Measurements from ENCODE around the gene MKKS. TPM values are rescaled to one million over a fixed set of nuclear protein-coding genes. Genes with fewer than 3 reads are reported as not detected.

MKKS gene
- total and polyA plus RNA-seq, 9 of the 15 experiments (the other 6 are each of a cell fraction or from before 2014, with no cell fraction given) = 6.8 to 26.8 (median 12.0) TPM

DNA sequence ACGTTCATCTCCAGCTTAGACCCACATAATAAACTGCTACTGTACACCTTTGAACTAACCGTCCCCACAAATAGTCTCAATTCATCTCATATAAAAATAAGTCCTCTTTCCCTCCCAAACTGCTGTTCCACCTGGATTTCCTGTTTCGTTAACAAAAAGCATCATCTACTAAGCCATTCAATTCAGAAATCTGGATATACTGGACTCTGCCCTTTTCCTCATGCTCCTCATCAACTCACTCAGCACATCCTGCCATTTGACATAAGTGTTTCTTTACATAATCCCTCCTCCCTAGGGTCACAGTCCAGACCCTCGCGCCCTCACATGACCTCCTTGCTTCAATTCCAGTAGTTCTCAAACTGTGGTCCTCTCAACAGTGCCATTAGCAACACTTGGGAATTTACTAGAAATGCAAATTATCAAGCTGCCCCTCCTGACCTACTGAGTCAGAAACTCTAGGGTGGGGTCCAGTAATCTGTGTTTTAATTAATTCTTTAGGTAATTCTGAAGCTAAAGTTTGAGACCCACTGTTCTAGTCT, 4.5 kb downstream of the MKKS start:
- DNase-seq (ENCODE audit: extremely low read depth in 1 of 4, low spot score in 3 of 4) (no peak), FAIRE-seq (no peak), ATAC-seq (no peak)
- Histone ChIP-seq H3K79me2 (ENCODE audit: control insufficient read depth, insufficient read depth, low read length) (peaks cover 91% of the 10 kb centered on the region), H3K4me1 (replicated peaks in 1 of 2; ENCODE audit: control insufficient read depth in 2 of 2, insufficient read depth in 2 of 2, low read length in 2 of 2) (peaks cover 8 to 14% of the 10 kb centered on the region in 2 experiments; a peak in 4 of 5 replicates), H3K27me3 (ENCODE audit: control insufficient read depth in 2 of 2, insufficient read depth in 2 of 2, low read length in 2 of 2) (no peaks in the 10 kb centered on the region), H3K9ac (ENCODE audit: insufficient read depth in 1 of 2, low read depth in 2 of 2, low read length in 2 of 2) (no peak overlapping the region), H3K9me1 (ENCODE audit: control insufficient read depth, insufficient read depth, low read length) (no peaks in the 10 kb centered on the region), H3K27ac (ENCODE audit: extremely low read depth, low read depth, low read length) (no peak overlapping the region), H4K20me1 (replicated peaks; ENCODE audit: control insufficient read depth, insufficient read depth, low read length) (no peaks in the 10 kb centered on the region), H2AFZ (ENCODE audit: low read depth, low read length) (no peak overlapping the region), H3K4me2 (ENCODE audit: insufficient read depth, low read length) (no peak overlapping the region), H3K36me3 (ENCODE audit: control insufficient read depth, insufficient read depth, low read length) (peaks cover 22% of the 10 kb centered on the region; the same call in 2 of the 3 replicates), H3K9me3 (replicated peaks; ENCODE audit: control insufficient read depth, insufficient read depth, low read depth, low read length) (no peaks in the 10 kb centered on the region), H3K4me3 (no peak overlapping the region)
- BruUV-seq (replicated peaks) = no TSS peak
- ChIA-PET CTCF (ENCODE audit: low intra/inter-chr PET ratio) (no interaction called here), POLR2A (no interaction called here)
- in situ Hi-C loops (cut with MboI) = no loop called here
- 85% methylated on average over 5 of the region's 5 CpGs for WGBS (ENCODE audit: insufficient coverage, low coverage, missing lambda C conversion rate)
- intact Hi-C loops (cut with micrococcal nuclease) = loop anchor here (5.0 kb wide), 2 partner anchors 112 to 812 kb away; no protein-coding TSS in a partner anchor
- TF ChIP-seq ZNF699 (CRISPR knock-in tag; IDR thresholded peaks at IDR 0.05; ENCODE audit: insufficient replicate concordance) (no peak), MBD2 (IDR thresholded peaks at IDR 0.05; ENCODE audit: borderline replicate concordance, low read depth) (no peak), KDM2B (CRISPR knock-in tag; IDR thresholded peaks at IDR 0.05) (no peak), JUNB (CRISPR knock-in tag; conservative IDR thresholded peaks at IDR 0.05) (no peak), PRMT5 (CRISPR knock-in tag; IDR thresholded peaks at IDR 0.05) (no peak), ZNF24 (IDR thresholded peaks at IDR 0.05) (no peak), ZNF431 (CRISPR knock-in tag; IDR thresholded peaks at IDR 0.05) (no peak), ZNF561 (CRISPR knock-in tag; conservative IDR thresholded peaks at IDR 0.05) (no peak), CC2D1A (IDR thresholded peaks at IDR 0.05) (no peak)
- TF ChIP-seq, protein P1, sequence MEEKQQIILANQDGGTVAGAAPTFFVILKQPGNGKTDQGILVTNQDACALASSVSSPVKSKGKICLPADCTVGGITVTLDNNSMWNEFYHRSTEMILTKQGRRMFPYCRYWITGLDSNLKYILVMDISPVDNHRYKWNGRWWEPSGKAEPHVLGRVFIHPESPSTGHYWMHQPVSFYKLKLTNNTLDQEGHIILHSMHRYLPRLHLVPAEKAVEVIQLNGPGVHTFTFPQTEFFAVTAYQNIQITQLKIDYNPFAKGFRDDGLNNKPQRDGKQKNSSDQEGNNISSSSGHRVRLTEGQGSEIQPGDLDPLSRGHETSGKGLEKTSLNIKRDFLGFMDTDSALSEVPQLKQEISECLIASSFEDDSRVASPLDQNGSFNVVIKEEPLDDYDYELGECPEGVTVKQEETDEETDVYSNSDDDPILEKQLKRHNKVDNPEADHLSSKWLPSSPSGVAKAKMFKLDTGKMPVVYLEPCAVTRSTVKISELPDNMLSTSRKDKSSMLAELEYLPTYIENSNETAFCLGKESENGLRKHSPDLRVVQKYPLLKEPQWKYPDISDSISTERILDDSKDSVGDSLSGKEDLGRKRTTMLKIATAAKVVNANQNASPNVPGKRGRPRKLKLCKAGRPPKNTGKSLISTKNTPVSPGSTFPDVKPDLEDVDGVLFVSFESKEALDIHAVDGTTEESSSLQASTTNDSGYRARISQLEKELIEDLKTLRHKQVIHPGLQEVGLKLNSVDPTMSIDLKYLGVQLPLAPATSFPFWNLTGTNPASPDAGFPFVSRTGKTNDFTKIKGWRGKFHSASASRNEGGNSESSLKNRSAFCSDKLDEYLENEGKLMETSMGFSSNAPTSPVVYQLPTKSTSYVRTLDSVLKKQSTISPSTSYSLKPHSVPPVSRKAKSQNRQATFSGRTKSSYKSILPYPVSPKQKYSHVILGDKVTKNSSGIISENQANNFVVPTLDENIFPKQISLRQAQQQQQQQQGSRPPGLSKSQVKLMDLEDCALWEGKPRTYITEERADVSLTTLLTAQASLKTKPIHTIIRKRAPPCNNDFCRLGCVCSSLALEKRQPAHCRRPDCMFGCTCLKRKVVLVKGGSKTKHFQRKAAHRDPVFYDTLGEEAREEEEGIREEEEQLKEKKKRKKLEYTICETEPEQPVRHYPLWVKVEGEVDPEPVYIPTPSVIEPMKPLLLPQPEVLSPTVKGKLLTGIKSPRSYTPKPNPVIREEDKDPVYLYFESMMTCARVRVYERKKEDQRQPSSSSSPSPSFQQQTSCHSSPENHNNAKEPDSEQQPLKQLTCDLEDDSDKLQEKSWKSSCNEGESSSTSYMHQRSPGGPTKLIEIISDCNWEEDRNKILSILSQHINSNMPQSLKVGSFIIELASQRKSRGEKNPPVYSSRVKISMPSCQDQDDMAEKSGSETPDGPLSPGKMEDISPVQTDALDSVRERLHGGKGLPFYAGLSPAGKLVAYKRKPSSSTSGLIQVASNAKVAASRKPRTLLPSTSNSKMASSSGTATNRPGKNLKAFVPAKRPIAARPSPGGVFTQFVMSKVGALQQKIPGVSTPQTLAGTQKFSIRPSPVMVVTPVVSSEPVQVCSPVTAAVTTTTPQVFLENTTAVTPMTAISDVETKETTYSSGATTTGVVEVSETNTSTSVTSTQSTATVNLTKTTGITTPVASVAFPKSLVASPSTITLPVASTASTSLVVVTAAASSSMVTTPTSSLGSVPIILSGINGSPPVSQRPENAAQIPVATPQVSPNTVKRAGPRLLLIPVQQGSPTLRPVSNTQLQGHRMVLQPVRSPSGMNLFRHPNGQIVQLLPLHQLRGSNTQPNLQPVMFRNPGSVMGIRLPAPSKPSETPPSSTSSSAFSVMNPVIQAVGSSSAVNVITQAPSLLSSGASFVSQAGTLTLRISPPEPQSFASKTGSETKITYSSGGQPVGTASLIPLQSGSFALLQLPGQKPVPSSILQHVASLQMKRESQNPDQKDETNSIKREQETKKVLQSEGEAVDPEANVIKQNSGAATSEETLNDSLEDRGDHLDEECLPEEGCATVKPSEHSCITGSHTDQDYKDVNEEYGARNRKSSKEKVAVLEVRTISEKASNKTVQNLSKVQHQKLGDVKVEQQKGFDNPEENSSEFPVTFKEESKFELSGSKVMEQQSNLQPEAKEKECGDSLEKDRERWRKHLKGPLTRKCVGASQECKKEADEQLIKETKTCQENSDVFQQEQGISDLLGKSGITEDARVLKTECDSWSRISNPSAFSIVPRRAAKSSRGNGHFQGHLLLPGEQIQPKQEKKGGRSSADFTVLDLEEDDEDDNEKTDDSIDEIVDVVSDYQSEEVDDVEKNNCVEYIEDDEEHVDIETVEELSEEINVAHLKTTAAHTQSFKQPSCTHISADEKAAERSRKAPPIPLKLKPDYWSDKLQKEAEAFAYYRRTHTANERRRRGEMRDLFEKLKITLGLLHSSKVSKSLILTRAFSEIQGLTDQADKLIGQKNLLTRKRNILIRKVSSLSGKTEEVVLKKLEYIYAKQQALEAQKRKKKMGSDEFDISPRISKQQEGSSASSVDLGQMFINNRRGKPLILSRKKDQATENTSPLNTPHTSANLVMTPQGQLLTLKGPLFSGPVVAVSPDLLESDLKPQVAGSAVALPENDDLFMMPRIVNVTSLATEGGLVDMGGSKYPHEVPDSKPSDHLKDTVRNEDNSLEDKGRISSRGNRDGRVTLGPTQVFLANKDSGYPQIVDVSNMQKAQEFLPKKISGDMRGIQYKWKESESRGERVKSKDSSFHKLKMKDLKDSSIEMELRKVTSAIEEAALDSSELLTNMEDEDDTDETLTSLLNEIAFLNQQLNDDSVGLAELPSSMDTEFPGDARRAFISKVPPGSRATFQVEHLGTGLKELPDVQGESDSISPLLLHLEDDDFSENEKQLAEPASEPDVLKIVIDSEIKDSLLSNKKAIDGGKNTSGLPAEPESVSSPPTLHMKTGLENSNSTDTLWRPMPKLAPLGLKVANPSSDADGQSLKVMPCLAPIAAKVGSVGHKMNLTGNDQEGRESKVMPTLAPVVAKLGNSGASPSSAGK (IDR thresholded peaks at IDR 0.05) = no peak
- TF ChIP-seq, protein P2, sequence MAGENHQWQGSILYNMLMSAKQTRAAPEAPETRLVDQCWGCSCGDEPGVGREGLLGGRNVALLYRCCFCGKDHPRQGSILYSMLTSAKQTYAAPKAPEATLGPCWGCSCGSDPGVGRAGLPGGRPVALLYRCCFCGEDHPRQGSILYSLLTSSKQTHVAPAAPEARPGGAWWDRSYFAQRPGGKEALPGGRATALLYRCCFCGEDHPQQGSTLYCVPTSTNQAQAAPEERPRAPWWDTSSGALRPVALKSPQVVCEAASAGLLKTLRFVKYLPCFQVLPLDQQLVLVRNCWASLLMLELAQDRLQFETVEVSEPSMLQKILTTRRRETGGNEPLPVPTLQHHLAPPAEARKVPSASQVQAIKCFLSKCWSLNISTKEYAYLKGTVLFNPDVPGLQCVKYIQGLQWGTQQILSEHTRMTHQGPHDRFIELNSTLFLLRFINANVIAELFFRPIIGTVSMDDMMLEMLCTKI (IDR thresholded peaks at IDR 0.05; ENCODE audit: partially characterized antibody) = no peak
